ENCODE data around the gene NRDE2. TPM values are rescaled to one million over a fixed set of nuclear protein-coding genes. Genes with fewer than 3 reads are reported as not detected.
"Not testable (repeated sequence)": the region's sequence is repeated elsewhere in the genome, so short reads cannot be mapped to it uniquely, and the experiment has no call there.

Gene NRDE2
- total RNA-seq, 2 experiments from 2014 or later = 27.5 TPM

DNA sequence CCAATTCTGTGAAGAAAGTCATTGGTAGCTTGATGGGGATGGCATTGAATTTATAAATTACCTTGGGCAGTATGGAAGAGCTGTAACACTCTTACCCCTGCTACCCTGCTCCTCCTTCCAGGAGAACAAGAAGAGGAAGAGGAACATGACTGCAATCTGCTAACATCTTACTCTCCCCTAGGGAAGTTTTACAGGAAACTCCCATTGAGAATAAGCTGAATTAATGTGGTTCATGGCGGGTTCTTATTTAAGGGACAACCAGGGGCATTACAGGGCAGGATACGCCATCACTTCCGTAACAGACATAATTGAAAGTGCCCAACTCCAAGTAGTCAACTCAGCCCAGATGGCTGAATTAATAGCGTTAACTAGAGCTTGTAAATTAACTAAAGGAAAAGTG is 84.8 kb downstream of the NRDE2 start:
- ChIA-PET CTCF (no interaction called here), POLR2A (no interaction called here)

DNA sequence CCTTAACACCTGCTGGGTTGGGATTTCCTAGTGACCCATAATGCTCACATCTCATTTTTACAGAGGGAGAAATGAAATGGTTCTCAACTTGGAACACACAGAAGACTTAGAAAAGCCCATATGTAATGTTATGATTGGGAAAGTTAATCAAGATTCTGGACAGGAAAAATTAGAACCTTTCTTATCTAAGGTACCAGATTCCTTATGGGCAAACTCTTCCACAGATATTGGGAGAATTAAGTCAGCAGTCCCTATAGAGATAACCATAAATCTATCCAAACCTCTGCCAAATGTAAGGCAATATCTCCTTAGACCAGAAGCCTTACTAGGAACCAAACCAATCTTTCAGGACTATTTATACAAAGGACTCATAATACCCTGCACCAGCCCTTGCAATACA is 89.3 kb downstream of the NRDE2 start:
- ChIA-PET POLR2A (no interaction called here), CTCF (no interaction called here)

DNA sequence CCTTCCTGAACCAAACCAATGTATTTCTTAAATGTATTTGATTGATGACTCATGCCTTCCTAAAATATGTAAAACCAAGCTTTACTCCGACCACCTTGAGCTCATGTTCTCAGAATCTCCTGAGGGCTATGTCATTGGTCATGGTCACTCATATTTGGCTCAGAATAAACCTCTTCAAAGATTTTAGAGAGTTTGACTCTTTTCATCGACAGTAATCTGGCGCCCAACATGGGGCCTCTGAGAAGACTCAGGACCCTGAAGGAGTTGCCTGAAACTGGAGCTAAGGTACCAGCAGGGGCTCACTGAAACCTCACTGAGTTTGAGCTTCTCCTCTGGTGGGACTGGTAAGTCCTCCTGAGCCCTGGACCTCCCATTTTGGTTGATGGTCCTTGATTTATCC is 92.6 kb downstream of the NRDE2 start:
- POLR2A ChIA-PET = no interaction called here
- CTCF ChIA-PET = no interaction called here

DNA sequence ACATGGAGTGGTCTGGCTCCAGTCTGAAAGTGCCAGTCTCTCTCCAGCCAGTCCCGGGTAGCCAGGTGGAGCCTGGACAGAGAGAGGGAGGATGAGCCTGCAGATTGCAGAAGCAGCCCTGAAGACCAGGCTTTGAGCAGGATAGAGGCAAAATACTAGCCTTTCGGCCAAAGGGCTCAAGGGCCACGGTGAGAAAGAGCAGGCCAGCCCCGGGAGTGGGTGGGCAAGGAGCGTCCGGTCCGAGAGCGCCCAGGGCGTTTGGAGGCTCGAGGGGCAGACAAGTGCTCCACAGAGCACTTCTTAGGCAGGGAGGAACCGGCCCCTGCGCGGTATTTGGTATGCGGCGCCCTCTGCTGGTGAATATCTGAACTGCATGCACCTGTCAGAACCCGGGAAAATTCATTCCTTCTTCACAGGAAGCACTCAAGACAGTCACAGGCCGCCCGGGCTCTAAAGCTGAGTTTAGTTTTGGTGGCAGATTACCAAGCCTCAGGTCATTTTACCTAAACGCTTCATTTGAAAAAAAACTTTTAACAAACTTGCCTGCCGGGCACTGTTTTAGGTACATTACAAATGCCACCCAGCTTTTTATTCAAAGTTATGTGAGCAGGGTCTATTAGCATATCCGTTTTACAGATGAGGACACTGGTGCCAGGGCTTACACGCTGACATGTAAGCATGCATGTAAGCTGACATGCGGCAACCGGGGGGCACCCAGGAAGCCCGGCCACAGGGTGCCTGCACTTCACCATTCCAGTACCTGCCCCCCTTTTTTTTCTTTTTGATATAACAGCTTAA is 96.4 kb downstream of the NRDE2 start:
- POLR2A ChIA-PET = no interaction called here
- CTCF ChIA-PET = interaction anchor here (0.5 to 3.2 kb wide), 5 partner anchors 8 to 1369 kb away, joined by 3 to 20 read pairs (median 3); no protein-coding TSS in a partner anchor

DNA sequence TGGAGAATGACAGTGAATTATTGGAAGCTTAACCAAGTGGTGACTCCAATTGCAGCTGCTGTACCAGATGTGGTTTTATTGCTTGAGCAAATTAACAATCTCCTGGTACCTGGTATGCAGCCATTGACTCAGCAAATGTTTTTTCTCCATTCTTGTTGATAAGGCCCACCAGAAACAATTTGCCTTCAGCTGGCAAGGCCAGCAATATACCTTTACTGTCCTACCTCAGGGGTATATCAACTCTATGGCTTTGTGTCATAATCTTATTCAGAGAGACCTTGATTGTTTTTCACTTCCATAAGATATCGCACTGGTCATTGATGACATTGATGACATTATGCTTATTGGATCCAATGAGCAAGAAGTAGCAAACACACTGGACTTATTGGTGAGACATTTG is 101.8 kb downstream of the NRDE2 start:
- POLR2A ChIA-PET, CTCF ChIA-PET: not testable (repeated sequence)

DNA sequence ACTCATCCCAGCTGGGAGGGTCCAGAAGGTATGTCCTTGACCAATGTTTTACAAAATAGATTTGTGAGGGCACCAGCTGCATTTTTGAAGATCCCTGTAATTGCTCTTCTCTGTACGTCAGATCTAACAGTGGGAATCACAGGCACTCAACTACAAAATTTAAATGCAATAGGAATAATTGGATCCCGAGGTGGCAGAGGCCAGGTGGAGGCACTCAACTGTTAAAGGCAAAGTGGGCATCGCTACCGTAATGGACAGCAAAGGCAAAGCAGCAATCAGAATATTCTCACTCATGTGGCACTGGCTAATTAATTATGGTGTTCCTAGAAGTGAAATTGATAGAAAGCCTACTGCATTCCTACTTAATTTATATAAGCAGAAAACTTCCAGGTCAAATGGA is 103.3 kb downstream of the NRDE2 start:
- ChIA-PET CTCF (no interaction called here), POLR2A (no interaction called here)

Other genes with a start within 250 kb of the NRDE2 start
- 100 to 1,000 TPM; 126 to 152 TPM for gene PSMC1, start 75.4 kb downstream of the NRDE2 start, total RNA-seq
- 100 to 1,000 TPM; 530 to 542 TPM for gene CALM1, start 65.1 kb upstream of the NRDE2 start, total RNA-seq

All from activated CD8-positive, alpha-beta memory T cell treated with anti-CD3 and anti-CD28 coated beads for 36 hours (primary cell).